ENCODE results near the gene KIAA0232. TPM values are rescaled to one million over a fixed set of nuclear protein-coding genes. Genes with fewer than 3 reads are reported as not detected.
"Not testable (repeated sequence)": the region's sequence is repeated elsewhere in the genome, so short reads cannot be mapped to it uniquely, and the experiment has no call there.

Gene KIAA0232
- total RNA-seq, 2 donors from 2014 or later: 9.4 to 10.5 TPM

GRCh38 chr4:6905516-6906445 lies 123.3 kb downstream of the KIAA0232 start:
- ATAC-seq (replicated peaks): no peak
- no peaks in the 10 kb centered on the region for H3K27me3 Mint-ChIP-seq
- H3K27ac Mint-ChIP-seq: no peak overlapping the region
- peak overlapping the region; percentile 21 for H3K4me3 Mint-ChIP-seq
- H3K9me3 Mint-ChIP-seq: no peaks in the 10 kb centered on the region
- peaks cover 5% of the 10 kb centered on the region for H3K36me3 Mint-ChIP-seq (ENCODE audit: low read depth)
- peaks cover 21% of the 10 kb centered on the region for H3K4me1 Mint-ChIP-seq

DNA sequence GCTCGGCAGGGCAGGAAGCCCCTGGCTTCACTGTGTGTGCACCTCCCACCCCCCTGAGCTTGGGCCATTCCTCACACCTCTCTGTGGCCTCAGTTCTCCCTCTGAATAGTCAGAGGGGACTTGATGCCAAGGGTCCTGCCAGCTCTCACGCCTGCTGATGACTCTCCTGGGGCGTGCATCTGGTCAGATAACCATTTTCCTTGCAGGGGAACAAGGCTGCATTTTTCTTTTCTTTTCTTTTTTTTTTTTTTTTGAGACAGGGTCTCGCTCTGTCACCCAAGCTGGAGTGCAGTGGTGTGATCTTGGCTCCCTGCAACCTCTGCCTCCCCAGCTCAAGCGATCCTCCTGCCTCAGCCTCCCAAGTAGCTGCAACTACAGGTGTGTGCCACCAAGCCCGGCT lies 124.0 kb downstream of the KIAA0232 start:
- not testable (repeated sequence) for H3K36me3 Mint-ChIP-seq (ENCODE audit: low read depth); H3K9me3 Mint-ChIP-seq

GRCh38 chr4:6907658-6908191 lies 125.2 kb downstream of the KIAA0232 start:
- Mint-ChIP-seq H3K27ac (no peak overlapping the region), H3K4me3 (peak overlapping the region; percentile 87), H3K4me1 (peaks cover 38% of the 10 kb centered on the region), H3K9me3 (no peaks in the 10 kb centered on the region), H3K27me3 (no peaks in the 10 kb centered on the region), H3K36me3 (ENCODE audit: low read depth) (peaks cover 10% of the 10 kb centered on the region)
- ATAC-seq (replicated peaks): no peak

More for the DNA sequence above, 124.0 kb downstream of the KIAA0232 start:
- not testable (repeated sequence) for ATAC-seq (replicated peaks); H3K27me3 Mint-ChIP-seq; H3K27ac Mint-ChIP-seq; H3K4me3 Mint-ChIP-seq
- H3K4me1 Mint-ChIP-seq: peaks cover 28% of the 10 kb centered on the region

DNA sequence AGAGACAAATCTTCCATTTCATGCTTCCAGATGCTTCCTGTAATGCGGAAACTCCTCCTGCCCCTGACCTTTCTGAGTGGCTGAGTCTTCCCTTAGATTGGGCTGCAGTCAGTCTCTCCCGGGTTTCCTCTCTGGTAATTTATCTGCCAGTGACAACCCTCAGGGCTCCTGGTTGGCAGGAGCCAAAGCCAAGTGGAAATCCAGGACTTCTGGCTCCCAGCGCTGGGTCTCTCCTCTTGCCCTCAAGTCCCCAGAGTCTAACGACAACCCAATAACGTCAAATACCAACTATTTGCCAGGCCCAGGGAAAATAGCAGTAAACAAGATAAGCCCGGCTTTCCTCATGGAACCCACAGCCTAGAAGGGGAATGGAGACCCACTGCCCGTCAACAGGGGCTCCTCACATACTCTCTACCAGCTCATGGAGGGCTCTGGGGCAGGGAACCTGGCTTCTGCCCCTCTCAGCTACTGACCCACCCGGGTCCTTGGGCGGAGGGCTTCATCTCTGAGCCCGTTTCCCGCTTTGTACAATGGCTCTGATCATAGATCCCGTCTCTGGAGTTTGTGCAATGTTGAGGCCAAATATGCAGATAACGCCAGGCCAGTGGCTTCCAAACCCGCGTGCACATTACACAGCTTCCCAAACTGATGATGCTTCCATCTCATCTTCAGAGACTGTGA lies 126.0 kb downstream of the KIAA0232 start:
- H3K4me1 Mint-ChIP-seq: peaks cover 39% of the 10 kb centered on the region
- no peaks in the 10 kb centered on the region for H3K27me3 Mint-ChIP-seq
- H3K4me3 Mint-ChIP-seq: peak overlapping the region; percentile 87
- H3K9me3 Mint-ChIP-seq: no peaks in the 10 kb centered on the region
- no peak for ATAC-seq (replicated peaks)
- peaks cover 13% of the 10 kb centered on the region for H3K36me3 Mint-ChIP-seq (ENCODE audit: low read depth)
- peak overlapping the region; percentile 85 for H3K27ac Mint-ChIP-seq

DNA sequence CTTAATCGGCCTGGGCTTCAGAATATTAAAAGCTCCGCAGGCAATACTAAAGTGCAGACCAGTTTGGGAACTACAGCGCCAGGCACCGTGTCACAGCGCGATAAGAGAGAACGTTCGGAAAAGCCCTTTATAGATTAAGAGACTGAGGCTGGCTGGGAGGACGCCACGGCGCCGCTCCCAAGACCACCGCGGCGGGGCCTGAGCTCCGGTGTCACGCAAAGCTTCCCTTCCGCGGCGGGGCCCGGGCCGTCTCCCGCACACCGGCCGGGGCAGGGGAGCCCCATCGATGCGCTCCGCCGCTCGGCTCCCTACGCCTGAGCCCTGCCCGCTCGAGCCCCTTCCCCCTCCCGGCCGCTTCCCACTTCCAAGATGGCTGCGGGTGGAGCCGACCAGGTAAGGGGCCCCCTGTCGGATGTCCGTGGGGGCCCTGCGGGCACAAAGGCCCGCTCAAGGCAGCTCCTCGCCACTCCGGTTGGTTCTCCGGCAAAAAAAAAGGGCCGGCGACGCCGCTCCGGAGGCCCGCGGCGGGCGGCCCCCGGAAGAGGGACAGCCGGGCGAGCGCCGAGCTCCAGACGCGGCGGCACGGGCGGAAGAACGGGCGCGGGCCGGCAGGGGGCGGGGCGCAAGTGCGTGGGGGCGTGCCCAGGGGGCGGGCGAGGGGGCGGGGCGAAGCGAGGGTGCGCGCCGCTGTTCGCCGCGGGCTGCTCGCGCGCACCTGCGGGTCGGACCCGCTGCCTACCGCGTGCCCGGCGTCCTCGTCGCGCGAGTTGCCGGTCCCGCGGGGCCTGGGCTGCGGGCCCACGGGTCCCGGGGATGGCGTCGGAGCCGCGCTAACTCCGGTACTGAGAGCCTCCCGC lies 126.8 kb downstream of the KIAA0232 start, which contains the start of gene TBC1D14:
TBC1D14 (plus strand) TSS at position 714 of the 857 bp plus-strand sequence. CDS start 13,564 bp downstream, outside the sequence.
- Mint-ChIP-seq H3K36me3 (ENCODE audit: low read depth) (peaks cover 13% of the 10 kb centered on the region), H3K9me3 (no peaks in the 10 kb centered on the region), H3K27ac (peak within 1 kb of the TSS; percentile 97), H3K4me3 (peak within 1 kb of the TSS; percentile 95), H3K27me3 (no peaks in the 10 kb centered on the region), H3K4me1 (peaks cover 35% of the 10 kb centered on the region)
- peak; percentile 85 for ATAC-seq (replicated peaks)

DNA sequence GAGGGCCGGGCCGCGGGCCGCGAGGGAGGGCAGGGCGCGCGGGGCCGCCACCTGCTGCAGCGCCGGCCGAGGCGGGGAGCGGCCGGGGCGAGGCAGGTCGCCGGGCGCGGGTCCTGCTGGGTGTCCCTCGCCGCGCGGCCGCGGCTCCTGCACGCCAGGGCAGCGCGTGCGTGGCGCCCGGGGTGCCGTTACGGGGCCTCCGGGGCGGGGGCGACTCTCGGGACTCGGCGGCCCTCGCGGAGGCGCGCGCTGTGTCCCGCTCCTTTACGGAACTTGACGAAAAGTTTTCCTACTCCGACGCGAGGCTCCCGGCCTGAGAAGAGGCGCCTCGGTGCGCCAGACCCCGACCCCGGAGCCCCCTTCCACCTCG lies 127.4 kb downstream of the KIAA0232 start:
- peaks cover 33% of the 10 kb centered on the region for H3K4me1 Mint-ChIP-seq

GRCh38 chr4:6910340-6910959 lies 127.9 kb downstream of the KIAA0232 start:
- H3K36me3 Mint-ChIP-seq (ENCODE audit: low read depth): peaks cover 13% of the 10 kb centered on the region
- peak overlapping the region; percentile 95 for H3K4me3 Mint-ChIP-seq
- no peaks in the 10 kb centered on the region for H3K27me3 Mint-ChIP-seq
- ATAC-seq (replicated peaks): no peak
- no peaks in the 10 kb centered on the region for H3K9me3 Mint-ChIP-seq
- peak overlapping the region; percentile 97 for H3K27ac Mint-ChIP-seq
- peaks cover 33% of the 10 kb centered on the region for H3K4me1 Mint-ChIP-seq

More for the DNA sequence above, 127.4 kb downstream of the KIAA0232 start:
- Mint-ChIP-seq H3K4me3 (peak overlapping the region; percentile 95), H3K27me3 (no peaks in the 10 kb centered on the region), H3K36me3 (ENCODE audit: low read depth) (peaks cover 13% of the 10 kb centered on the region), H3K27ac (peak overlapping the region; percentile 97), H3K9me3 (no peaks in the 10 kb centered on the region)
- ATAC-seq (replicated peaks): peak; percentile 37

- Mint-ChIP-seq H3K4me3 (peak overlapping the region; percentile 95), H3K27me3 (no peaks in the 10 kb centered on the region), H3K4me1 (peaks cover 36% of the 10 kb centered on the region), H3K9me3 (no peaks in the 10 kb centered on the region), H3K27ac (peak overlapping the region; percentile 97), H3K36me3 (ENCODE audit: low read depth) (peaks cover 13% of the 10 kb centered on the region)
- ATAC-seq (replicated peaks): no peak
Observed at GRCh38 chr4:6910960-6911874, 128.7 kb downstream of the KIAA0232 start.

GRCh38 chr4:6911917-6912316 lies 129.4 kb downstream of the KIAA0232 start:
- Mint-ChIP-seq H3K36me3 (ENCODE audit: low read depth) (peaks cover 13% of the 10 kb centered on the region), H3K4me3 (peak overlapping the region; percentile 95), H3K4me1 (peaks cover 43% of the 10 kb centered on the region), H3K27ac (peak overlapping the region; percentile 48)
- H3K9me3 Mint-ChIP-seq; ATAC-seq (replicated peaks); H3K27me3 Mint-ChIP-seq: not testable (repeated sequence)

DNA sequence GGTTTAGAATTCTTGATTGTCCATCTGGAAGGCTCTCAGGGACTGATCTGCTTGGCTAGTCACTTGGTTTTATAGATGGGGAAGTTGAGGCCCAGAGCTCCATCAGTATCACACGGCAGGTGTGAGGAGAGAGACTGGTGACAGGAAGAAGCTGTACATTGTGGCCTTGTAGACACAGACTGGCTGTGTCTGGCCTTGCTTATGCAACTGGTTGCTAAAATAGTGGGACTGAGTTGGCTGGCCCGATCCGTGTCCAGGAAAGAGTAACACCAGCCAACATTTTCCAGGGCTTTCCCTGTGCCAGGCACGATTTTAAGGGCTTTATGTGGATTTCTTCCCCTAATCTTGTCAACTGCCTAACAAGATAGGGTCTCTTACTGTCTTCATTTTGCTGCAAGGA lies 129.9 kb downstream of the KIAA0232 start:
- no peak for ATAC-seq (replicated peaks)
- Mint-ChIP-seq H3K4me1 (peaks cover 46% of the 10 kb centered on the region), H3K36me3 (ENCODE audit: low read depth) (peaks cover 13% of the 10 kb centered on the region), H3K27ac (peak overlapping the region; percentile 48), H3K9me3 (no peaks in the 10 kb centered on the region), H3K27me3 (no peaks in the 10 kb centered on the region), H3K4me3 (peak overlapping the region; percentile 95)

- Mint-ChIP-seq H3K4me3 (peak overlapping the region; percentile 95), H3K27ac (no peak overlapping the region), H3K9me3 (no peaks in the 10 kb centered on the region), H3K36me3 (ENCODE audit: low read depth) (peaks cover 13% of the 10 kb centered on the region), H3K27me3 (no peaks in the 10 kb centered on the region), H3K4me1 (peaks cover 49% of the 10 kb centered on the region)
- ATAC-seq (replicated peaks): no peak
Observed at GRCh38 chr4:6913350-6913905, 130.9 kb downstream of the KIAA0232 start.

DNA sequence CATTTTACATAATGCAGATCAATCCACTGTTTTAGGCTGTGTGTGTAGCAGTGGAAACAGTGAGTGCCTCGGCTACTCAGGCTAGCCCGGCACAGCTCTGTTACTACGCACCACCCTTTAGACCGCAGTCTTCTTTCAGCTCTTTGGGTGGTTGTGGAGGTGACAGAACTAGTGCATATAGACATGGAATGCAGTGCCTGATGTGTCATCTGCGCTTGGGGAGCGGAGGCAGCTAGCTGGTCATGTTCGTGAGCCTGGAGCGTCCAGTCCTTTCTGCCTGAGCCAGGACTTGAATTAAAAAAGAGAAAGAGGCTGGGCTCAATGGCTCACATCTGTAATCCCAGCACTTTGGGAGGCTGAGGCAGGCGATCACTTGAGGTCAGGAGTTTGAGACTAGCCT lies 131.9 kb downstream of the KIAA0232 start:
- H3K27ac Mint-ChIP-seq: peak overlapping the region; percentile 64
- peaks cover 13% of the 10 kb centered on the region for H3K36me3 Mint-ChIP-seq (ENCODE audit: low read depth)
- H3K4me3 Mint-ChIP-seq: peak overlapping the region; percentile 15
- H3K4me1 Mint-ChIP-seq: peaks cover 51% of the 10 kb centered on the region
- no peak for ATAC-seq (replicated peaks)
- no peaks in the 10 kb centered on the region for H3K27me3 Mint-ChIP-seq
- H3K9me3 Mint-ChIP-seq: no peaks in the 10 kb centered on the region
